ENCODE measurements around the gene KRT83. TPM values are rescaled to one million over a fixed set of nuclear protein-coding genes. Genes with fewer than 3 reads are reported as not detected.

Gene KRT83
- polyA plus RNA-seq, 2 of the 4 experiments (the other 2 are of a cell fraction): 20.4 to 44.8 TPM

GRCh38 chr12:52356031-52356761, 35.0 kb upstream of the KRT83 start:
- POLR2A ChIA-PET: no interaction called here
- CTCF ChIA-PET: interaction anchor here (1.3 to 1.9 kb wide), 3 partner anchors 17 to 518 kb away, joined by 3 to 8 read pairs (median 7); no protein-coding TSS in a partner anchor

DNA sequence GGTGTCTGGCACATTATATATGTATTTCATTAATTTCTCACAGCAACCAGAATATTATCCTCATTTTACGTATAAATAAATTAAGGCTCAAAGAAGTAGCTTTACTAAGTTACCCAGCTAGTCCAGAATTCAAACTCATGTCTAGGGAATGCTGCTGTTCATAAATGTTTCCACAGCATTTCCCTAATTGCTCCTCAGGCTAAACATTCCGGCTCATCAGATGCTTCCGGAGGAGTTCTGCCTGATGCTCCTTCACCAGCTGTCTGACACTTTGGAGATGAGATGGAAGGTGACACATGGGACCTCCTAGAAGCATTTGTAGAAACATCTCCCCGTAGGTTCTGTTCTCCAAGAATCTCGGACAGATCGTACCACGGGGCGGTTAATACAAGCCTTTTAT, 34.0 kb upstream of the KRT83 start:
- Histone ChIP-seq H3K27ac (no peak overlapping the region), H3K4me3 (no peak overlapping the region), H3K4me2 (no peak overlapping the region), H3K4me1 (0 out of 3 replicates have a peak, but pooled peaks cover 3% of the 10 kb centered on the region), H3K9me3 (no peaks in the 10 kb centered on the region)
- 90% methylated on average over 8 of the region's 8 CpGs for WGBS (ENCODE audit: missing lambda C conversion rate)
- ATAC-seq (no peak), DNase-seq (ENCODE audit: low read depth in 1 of 2, low spot score in 1 of 2) (no peak), FAIRE-seq (no peak)
- POLR2A ChIA-PET: no interaction called here
- TF ChIP-seq POLR2A (IDR thresholded peaks at IDR 0.05; ENCODE audit: low read length) (no peak), SMC3 (IDR thresholded peaks at IDR 0.05) (no peak), MYC (IDR thresholded peaks at IDR 0.05; ENCODE audit: borderline replicate concordance, low read length) (no peak), CBX8 (IDR thresholded peaks at IDR 0.05) (no peak)
- CTCF ChIA-PET: interaction anchor here (0.6 to 1.9 kb wide), 9 partner anchors 11 to 530 kb away, joined by 3 to 8 read pairs (median 4); no protein-coding TSS in a partner anchor

More at GRCh38 chr12:52356031-52356761, 35.0 kb upstream of the KRT83 start:
- 0 out of 3 replicates have a peak, but pooled peaks cover 3% of the 10 kb centered on the region for H3K4me1 ChIP-seq
- TF ChIP-seq HEYL (CRISPR knock-in tag; IDR thresholded peaks at IDR 0.05) (no peak), KDM5A (IDR thresholded peaks at IDR 0.05) (no peak), USF2 (IDR thresholded peaks at IDR 0.05) (no peak), HOXB5 (CRISPR knock-in tag; IDR thresholded peaks at IDR 0.05) (no peak), TP53 (CRISPR knock-in tag; IDR thresholded peaks at IDR 0.05) (no peak), FOSB (CRISPR knock-in tag; IDR thresholded peaks at IDR 0.05) (no peak), ATOH8 (CRISPR knock-in tag; IDR thresholded peaks at IDR 0.05; ENCODE audit: low read depth) (no peak), ZNF302 (CRISPR knock-in tag; IDR thresholded peaks at IDR 0.05) (no peak), PHF8 (IDR thresholded peaks at IDR 0.05; ENCODE audit: borderline replicate concordance, low read depth) (no peak), HMGXB4 (CRISPR knock-in tag; IDR thresholded peaks at IDR 0.05; ENCODE audit: borderline replicate concordance) (no peak), ESRRA (IDR thresholded peaks at IDR 0.05; ENCODE audit: borderline replicate concordance, low read length) (no peak)
- TF ChIP-seq, protein P1, sequence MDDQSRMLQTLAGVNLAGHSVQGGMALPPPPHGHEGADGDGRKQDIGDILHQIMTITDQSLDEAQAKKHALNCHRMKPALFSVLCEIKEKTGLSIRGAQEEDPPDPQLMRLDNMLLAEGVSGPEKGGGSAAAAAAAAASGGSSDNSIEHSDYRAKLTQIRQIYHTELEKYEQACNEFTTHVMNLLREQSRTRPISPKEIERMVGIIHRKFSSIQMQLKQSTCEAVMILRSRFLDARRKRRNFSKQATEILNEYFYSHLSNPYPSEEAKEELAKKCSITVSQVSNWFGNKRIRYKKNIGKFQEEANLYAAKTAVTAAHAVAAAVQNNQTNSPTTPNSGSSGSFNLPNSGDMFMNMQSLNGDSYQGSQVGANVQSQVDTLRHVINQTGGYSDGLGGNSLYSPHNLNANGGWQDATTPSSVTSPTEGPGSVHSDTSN (IDR thresholded peaks at IDR 0.05): no peak
- TF ChIP-seq, protein P2, sequence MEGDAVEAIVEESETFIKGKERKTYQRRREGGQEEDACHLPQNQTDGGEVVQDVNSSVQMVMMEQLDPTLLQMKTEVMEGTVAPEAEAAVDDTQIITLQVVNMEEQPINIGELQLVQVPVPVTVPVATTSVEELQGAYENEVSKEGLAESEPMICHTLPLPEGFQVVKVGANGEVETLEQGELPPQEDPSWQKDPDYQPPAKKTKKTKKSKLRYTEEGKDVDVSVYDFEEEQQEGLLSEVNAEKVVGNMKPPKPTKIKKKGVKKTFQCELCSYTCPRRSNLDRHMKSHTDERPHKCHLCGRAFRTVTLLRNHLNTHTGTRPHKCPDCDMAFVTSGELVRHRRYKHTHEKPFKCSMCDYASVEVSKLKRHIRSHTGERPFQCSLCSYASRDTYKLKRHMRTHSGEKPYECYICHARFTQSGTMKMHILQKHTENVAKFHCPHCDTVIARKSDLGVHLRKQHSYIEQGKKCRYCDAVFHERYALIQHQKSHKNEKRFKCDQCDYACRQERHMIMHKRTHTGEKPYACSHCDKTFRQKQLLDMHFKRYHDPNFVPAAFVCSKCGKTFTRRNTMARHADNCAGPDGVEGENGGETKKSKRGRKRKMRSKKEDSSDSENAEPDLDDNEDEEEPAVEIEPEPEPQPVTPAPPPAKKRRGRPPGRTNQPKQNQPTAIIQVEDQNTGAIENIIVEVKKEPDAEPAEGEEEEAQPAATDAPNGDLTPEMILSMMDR (IDR thresholded peaks at IDR 0.05): no peak
- FAIRE-seq (no peak), DNase-seq (ENCODE audit: low read depth in 1 of 2, low spot score in 1 of 2) (no peak), ATAC-seq (no peak)
- no peak overlapping the region for H3K4me3 ChIP-seq
- WGBS (ENCODE audit: missing lambda C conversion rate): 92% methylated on average over 42 of the region's 56 CpGs
- no peak overlapping the region for H3K4me2 ChIP-seq
- no peaks in the 10 kb centered on the region for H3K9me3 ChIP-seq
- no peak overlapping the region for H3K27ac ChIP-seq
